ENCODE data around the gene MYL4.

The MYL4 gene

DNA sequence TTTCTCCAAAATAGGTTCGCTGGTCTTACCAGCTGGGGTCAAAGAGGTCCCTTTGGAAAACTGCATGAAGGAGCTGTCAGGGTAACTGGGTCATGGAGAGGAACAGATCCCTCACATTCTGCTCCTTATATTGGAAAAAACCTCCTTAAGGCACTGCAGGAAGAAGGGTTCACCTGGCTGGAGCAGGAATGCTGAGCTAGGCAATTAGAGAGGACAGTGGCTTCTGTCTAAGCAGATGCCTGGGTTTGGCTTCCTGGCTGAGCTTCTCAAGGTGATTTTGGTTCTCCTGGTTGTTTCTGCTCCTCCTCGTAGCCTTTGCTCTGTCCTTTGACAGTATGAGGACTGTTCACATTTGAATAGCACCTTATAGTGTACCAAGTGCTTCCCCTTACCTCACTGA lies 64.1 kb downstream of the MYL4 start:
- no peak for DNase-seq (ENCODE audit: low read depth)
